ENCODE measurements around the gene MESD. TPM values are rescaled to one million over a fixed set of nuclear protein-coding genes. Genes with fewer than 3 reads are reported as not detected.
A peak's percentile ranks its signal among the peaks of the same experiment; 100 is the strongest.

The MESD gene
- total and polyA plus RNA-seq, 9 of the 15 experiments (the other 6 are each of a cell fraction or from before 2014, with no cell fraction given), result 11.3 to 39.7 (median 22.8) TPM

GRCh38 chr15:80989518-80990478 is at the start of gene MESD (continued):
- TF ChIP-seq ZNF717 (CRISPR knock-in tag; IDR thresholded peaks at IDR 0.05), result no peak
- TF ChIP-seq RBM17 (IDR thresholded peaks at IDR 0.05; ENCODE audit: borderline replicate concordance, low read depth, low read length), result no peak
- no peak for TF ChIP-seq CBX2 (IDR thresholded peaks at IDR 0.05; ENCODE audit: insufficient read depth, low read length, poor library complexity, severe bottlenecking)
- no peak for TF ChIP-seq U2AF1 (optimal IDR thresholded peaks at IDR 0.05; ENCODE audit: low read depth, low read length)
- TF ChIP-seq ZNF408 (CRISPR knock-in tag; IDR thresholded peaks at IDR 0.05; ENCODE audit: low read depth), result no peak
- no peak for TF ChIP-seq HLTF (IDR thresholded peaks at IDR 0.05)
- no peak for TF ChIP-seq ZKSCAN3 (CRISPR knock-in tag; IDR thresholded peaks at IDR 0.05)
- TF ChIP-seq SRSF9 (IDR thresholded peaks at IDR 0.05; ENCODE audit: borderline replicate concordance, low read depth, low read length), result no peak
- TF ChIP-seq ATF1 (CRISPR knock-in tag; IDR thresholded peaks at IDR 0.05), result no peak
- peak; percentile 74 for TF ChIP-seq ATF1 (tag; IDR thresholded peaks at IDR 0.05)
- TF ChIP-seq KLF1 (tag; IDR thresholded peaks at IDR 0.05), result no peak
- no peak for TF ChIP-seq WHSC1 (IDR thresholded peaks at IDR 0.05; ENCODE audit: low read length)
- TF ChIP-seq ZFP91 (CRISPR knock-in tag; IDR thresholded peaks at IDR 0.05), result no peak
- TF ChIP-seq RAD21 (CRISPR knock-in tag; conservative IDR thresholded peaks at IDR 0.05 in 1 of 2, IDR thresholded peaks at IDR 0.05 in 1 of 2), result no peak
- no peak for TF ChIP-seq ETV1 (tag; conservative IDR thresholded peaks at IDR 0.05; ENCODE audit: low read depth)
- no peak for TF ChIP-seq MCM7 (IDR thresholded peaks at IDR 0.05)
- no peak for TF ChIP-seq SETDB1 (IDR thresholded peaks at IDR 0.05; ENCODE audit: low read length)
- TF ChIP-seq MCM2 (IDR thresholded peaks at IDR 0.05; ENCODE audit: low read depth), result no peak
- peak; percentile 25; the same call in 1 of the 2 replicates for TF ChIP-seq EP300 (IDR thresholded peaks at IDR 0.05; ENCODE audit: low read length)
- no peak for TF ChIP-seq ZBTB43 (CRISPR knock-in tag; IDR thresholded peaks at IDR 0.05)
- TF ChIP-seq SIN3A (IDR thresholded peaks at IDR 0.05; ENCODE audit: borderline replicate concordance in 2 of 2, control insufficient read depth in 1 of 2, low read depth in 2 of 2, low read length in 2 of 2), result peak in 1 of 2 experiments; percentile 42; a peak in 2 of 4 replicates
- TF ChIP-seq HBP1 (CRISPR knock-in tag; IDR thresholded peaks at IDR 0.05), result no peak
- no peak for TF ChIP-seq U2AF2 (optimal IDR thresholded peaks at IDR 0.05; ENCODE audit: low read depth, low read length)
- no peak; a peak in 1 of 4 replicates for TF ChIP-seq RCOR1 (IDR thresholded peaks at IDR 0.05; ENCODE audit: borderline replicate concordance in 1 of 2, low read depth in 2 of 2, low read length in 2 of 2)
- no peak; the same call in 1 of the 2 replicates for TF ChIP-seq KDM2B (CRISPR knock-in tag; IDR thresholded peaks at IDR 0.05)
